Caco-2 (cell line): ENCODE measurements around the gene HUWE1. TPM values are rescaled to one million over a fixed set of nuclear protein-coding genes. Genes with fewer than 3 reads are reported as not detected.

Experiments used
- BruUV-seq: library from RNA; stranded (reverse); fragments of 400-500 nt; replicated peaks from 2 replicates; lab custom pipeline; 2021; lab: Mats Ljungman, UMichigan
- CTCF ChIA-PET: fragments of 300-600 bp; sonication (Branson Sonifier 250); formaldehyde crosslinking; loops from one replicate; lab custom pipeline; 2022; ENCODE audit warnings: antibody characterized with exemption; lab: Charles Lee
- POLR2A ChIA-PET: fragments of 300-600 bp; sonication (Branson Sonifier 250); formaldehyde crosslinking; loops from one replicate; lab custom pipeline; 2022; ENCODE audit warnings: antibody characterized with exemption; lab: Charles Lee
- DNase-seq, 2 experiments: peaks; one replicate each; pipeline versions ENCODE4 v3.0.0 to v3.0.0-alpha.2; 2020 to 2022
- H3K27me3 ChIP-seq: replicated peaks from 2 replicates; pipeline ENCODE4 v1.6.0; 2011; ENCODE audit warnings: low read length; ENCODE audit not compliant: control insufficient read depth, insufficient read depth
- H3K36me3 ChIP-seq: 2 replicates; pipeline ENCODE4 v1.5.1; 2011; ENCODE audit warnings: low read length; ENCODE audit not compliant: control insufficient read depth, insufficient read depth
- H3K4me1 ChIP-seq: fragments of 250-450 bp; sonication (Bioruptor Pico); 2 replicates; pipeline ENCODE4 v1.5.1; 2020; ENCODE audit warnings: mild to moderate bottlenecking
- H3K4me3 ChIP-seq: 2 replicates; pipeline ENCODE4 v1.5.1; 2011; ENCODE audit warnings: low read depth, mild to moderate bottlenecking, control low read depth, low read length
- H3K9me3 ChIP-seq: fragments of 250-450 bp; sonication (Bioruptor Pico); 2 replicates; pipeline ENCODE4 v1.5.1; 2020; ENCODE audit warnings: mild to moderate bottlenecking, moderate library complexity
- H3K27ac Mint-ChIP-seq: one replicate; pipeline ENCODE4 v1.8.0; 2022; ENCODE audit warnings: mixed read lengths; ENCODE audit not compliant: unreplicated experiment
- H3K27me3 Mint-ChIP-seq: one replicate; pipeline ENCODE4 v1.8.0; 2022; ENCODE audit warnings: mixed read lengths; ENCODE audit not compliant: insufficient read depth, unreplicated experiment
- H3K36me3 Mint-ChIP-seq: one replicate; pipeline ENCODE4 v1.8.0; 2022; ENCODE audit warnings: mild to moderate bottlenecking, mixed read lengths; ENCODE audit not compliant: insufficient read depth, unreplicated experiment
- H3K4me1 Mint-ChIP-seq: one replicate; pipeline ENCODE4 v1.8.0; 2022; ENCODE audit warnings: low read depth, mixed read lengths; ENCODE audit not compliant: unreplicated experiment
- H3K4me3 Mint-ChIP-seq: one replicate; pipeline ENCODE4 v1.8.0; 2022; ENCODE audit warnings: mild to moderate bottlenecking, moderate library complexity, mixed read lengths; ENCODE audit not compliant: unreplicated experiment
- H3K9me3 Mint-ChIP-seq: one replicate; pipeline ENCODE4 v1.8.0; 2022; ENCODE audit warnings: mixed read lengths; ENCODE audit not compliant: unreplicated experiment
- intact Hi-C: fragments of 100-400 bp; cut with micrococcal nuclease; formaldehyde crosslinking; loops from one replicate; pipeline ENCODE4 v1.10.0; 2022; ENCODE audit not compliant: unreplicated experiment
- total RNA-seq: library from RNA; stranded (reverse); gene quantifications from 2 replicates; pipeline ENCODE4 v1.2.3, GENCODE V29; 2022
- TF ChIP-seq, protein P1 (sequence below), 2 experiments: fragments of 200-600 bp in 1 of 2; IDR thresholded peaks; 1 replicate in 1 of 2; 2 replicates in 1 of 2; pipeline versions ENCODE4 v1.5.1 to v1.8.0; 2011 to 2022; ENCODE audit warnings: antibody characterized with exemption in 1 of 2, control low read depth in 1 of 2, inconsistent platforms in 1 of 2, low read depth in 1 of 2, low read length in 1 of 2, mild to moderate bottlenecking in 1 of 2, moderate library complexity in 1 of 2; ENCODE audit not compliant: insufficient read depth in 1 of 2, severe bottlenecking in 1 of 2, unreplicated experiment in 1 of 2

Gene HUWE1
- total RNA-seq, 1 experiment from 2014 or later, result 222 TPM

GRCh38 chrX:53556868-53557267, 129.7 kb downstream of the HUWE1 start:
- Histone ChIP-seq H3K36me3 (no peaks in the 10 kb centered on the region; the same call in 1 of the 2 replicates), H3K4me3 (no peak overlapping the region), H3K27me3 (no peaks in the 10 kb centered on the region; the same call in 1 of the 2 replicates), H3K9me3 (no peaks in the 10 kb centered on the region), H3K4me1 (peaks cover 27% of the 10 kb centered on the region)
- Mint-ChIP-seq H3K27ac (no peak overlapping the region), H3K27me3 (no peaks in the 10 kb centered on the region), H3K36me3 (peaks cover 86% of the 10 kb centered on the region), H3K4me3 (no peak overlapping the region), H3K4me1 (peaks cover 23% of the 10 kb centered on the region), H3K9me3 (no peaks in the 10 kb centered on the region)
- ChIA-PET POLR2A (no interaction called here), CTCF (no interaction called here)
- BruUV-seq, result no TSS peak
- no peak for DNase-seq
- TF ChIP-seq, protein P1, sequence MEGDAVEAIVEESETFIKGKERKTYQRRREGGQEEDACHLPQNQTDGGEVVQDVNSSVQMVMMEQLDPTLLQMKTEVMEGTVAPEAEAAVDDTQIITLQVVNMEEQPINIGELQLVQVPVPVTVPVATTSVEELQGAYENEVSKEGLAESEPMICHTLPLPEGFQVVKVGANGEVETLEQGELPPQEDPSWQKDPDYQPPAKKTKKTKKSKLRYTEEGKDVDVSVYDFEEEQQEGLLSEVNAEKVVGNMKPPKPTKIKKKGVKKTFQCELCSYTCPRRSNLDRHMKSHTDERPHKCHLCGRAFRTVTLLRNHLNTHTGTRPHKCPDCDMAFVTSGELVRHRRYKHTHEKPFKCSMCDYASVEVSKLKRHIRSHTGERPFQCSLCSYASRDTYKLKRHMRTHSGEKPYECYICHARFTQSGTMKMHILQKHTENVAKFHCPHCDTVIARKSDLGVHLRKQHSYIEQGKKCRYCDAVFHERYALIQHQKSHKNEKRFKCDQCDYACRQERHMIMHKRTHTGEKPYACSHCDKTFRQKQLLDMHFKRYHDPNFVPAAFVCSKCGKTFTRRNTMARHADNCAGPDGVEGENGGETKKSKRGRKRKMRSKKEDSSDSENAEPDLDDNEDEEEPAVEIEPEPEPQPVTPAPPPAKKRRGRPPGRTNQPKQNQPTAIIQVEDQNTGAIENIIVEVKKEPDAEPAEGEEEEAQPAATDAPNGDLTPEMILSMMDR (IDR thresholded peaks at IDR 0.05; ENCODE audit: insufficient read depth in 1 of 2, low read depth in 1 of 2, low read length in 1 of 2, severe bottlenecking in 1 of 2, unreplicated experiment in 1 of 2), result no peak
- intact Hi-C loops, result loop anchor here (2.0 kb wide), 1 partner anchor 24 kb away; no protein-coding TSS in a partner anchor

- BruUV-seq, result no TSS peak
- TF ChIP-seq, protein P1 (IDR thresholded peaks at IDR 0.05; ENCODE audit: insufficient read depth in 1 of 2, low read depth in 1 of 2, low read length in 1 of 2, severe bottlenecking in 1 of 2, unreplicated experiment in 1 of 2), result no peak
- H3K4me1 Mint-ChIP-seq, result no peaks in the 10 kb centered on the region
- peaks cover 82% of the 10 kb centered on the region for H3K36me3 Mint-ChIP-seq
- no peak overlapping the region for H3K27ac Mint-ChIP-seq
- POLR2A ChIA-PET, result no interaction called here
- CTCF ChIA-PET, result no interaction called here
- no peaks in the 10 kb centered on the region for H3K9me3 Mint-ChIP-seq
- no peaks in the 10 kb centered on the region for H3K27me3 Mint-ChIP-seq
- H3K9me3 ChIP-seq, result no peaks in the 10 kb centered on the region
- no peak overlapping the region for H3K4me3 Mint-ChIP-seq
- DNase-seq, result no peak
- H3K27me3 ChIP-seq, result no peaks in the 10 kb centered on the region
- H3K4me3 ChIP-seq, result no peak overlapping the region
- intact Hi-C loops, result no loop called here
- no peaks in the 10 kb centered on the region for H3K4me1 ChIP-seq
- no peaks in the 10 kb centered on the region; the same call in none of the 2 replicates for H3K36me3 ChIP-seq
Observed at GRCh38 chrX:53550756-53551463, 135.6 kb downstream of the HUWE1 start.

DNA sequence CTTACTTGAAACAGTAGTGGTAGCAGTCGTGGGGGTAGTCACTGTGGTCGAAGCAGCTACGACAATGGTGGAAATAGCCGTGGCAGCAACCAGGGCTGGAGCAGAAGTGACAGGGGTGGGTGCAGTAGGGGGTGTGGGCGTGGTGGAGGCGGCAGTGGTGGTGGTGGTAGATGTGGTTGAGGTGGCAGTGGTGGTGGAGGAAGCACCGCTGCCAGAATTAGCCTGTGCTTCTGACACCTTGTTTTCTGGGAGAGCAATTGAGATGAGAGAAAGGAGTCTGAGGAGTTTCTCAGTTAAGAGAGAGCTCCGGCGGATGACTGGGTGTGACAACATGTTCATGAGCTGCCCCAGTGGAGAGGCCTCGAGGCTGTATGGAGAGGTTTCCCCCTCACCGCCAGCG, 138.9 kb downstream of the HUWE1 start:
- TF ChIP-seq, protein P1 (IDR thresholded peaks at IDR 0.05; ENCODE audit: insufficient read depth in 1 of 2, low read depth in 1 of 2, low read length in 1 of 2, severe bottlenecking in 1 of 2, unreplicated experiment in 1 of 2), result no peak
- no peaks in the 10 kb centered on the region for H3K9me3 ChIP-seq
- ChIA-PET POLR2A (no interaction called here), CTCF (no interaction called here)
- Mint-ChIP-seq H3K9me3 (no peaks in the 10 kb centered on the region), H3K36me3 (peaks cover 79% of the 10 kb centered on the region), H3K27me3 (no peaks in the 10 kb centered on the region), H3K27ac (no peak overlapping the region), H3K4me3 (no peak overlapping the region), H3K4me1 (no peaks in the 10 kb centered on the region)
- intact Hi-C loops, result no loop called here
- BruUV-seq, result no TSS peak
- no peaks in the 10 kb centered on the region for H3K4me1 ChIP-seq
- no peak for DNase-seq
- H3K36me3 ChIP-seq, result no peaks in the 10 kb centered on the region; the same call in 1 of the 2 replicates
- no peaks in the 10 kb centered on the region for H3K27me3 ChIP-seq
- no peak overlapping the region for H3K4me3 ChIP-seq
